Nucleus accumbens (tissue), 56 donors: ENCODE results near the gene CROT.

ENCODE experiments used
- DNase-seq, 56 donors: peaks; one replicate each; lab custom pipeline; 2025; lab: John Stamatoyannopoulos, UW

The CROT gene

DNA sequence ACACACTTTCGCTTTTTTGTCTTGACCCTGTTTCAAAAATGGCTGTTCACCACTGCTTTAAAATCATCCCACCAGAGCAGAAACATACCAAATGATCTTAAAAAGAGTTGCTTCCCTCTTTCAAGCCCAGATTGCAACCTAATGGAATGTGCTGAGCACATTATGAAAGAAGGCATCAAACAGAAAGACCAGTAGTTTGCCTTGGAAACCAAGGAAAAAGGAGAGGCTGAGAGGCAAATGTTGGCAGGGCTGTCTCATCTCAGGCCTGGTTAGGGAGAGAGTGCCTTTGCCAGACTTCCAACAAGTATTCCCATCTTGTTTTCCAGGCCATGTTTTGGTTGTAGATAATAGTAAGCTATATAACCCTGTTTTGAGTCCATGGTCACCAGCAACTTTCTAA lies 65.7 kb downstream of the CROT start:
- DNase-seq = no peak

DNA sequence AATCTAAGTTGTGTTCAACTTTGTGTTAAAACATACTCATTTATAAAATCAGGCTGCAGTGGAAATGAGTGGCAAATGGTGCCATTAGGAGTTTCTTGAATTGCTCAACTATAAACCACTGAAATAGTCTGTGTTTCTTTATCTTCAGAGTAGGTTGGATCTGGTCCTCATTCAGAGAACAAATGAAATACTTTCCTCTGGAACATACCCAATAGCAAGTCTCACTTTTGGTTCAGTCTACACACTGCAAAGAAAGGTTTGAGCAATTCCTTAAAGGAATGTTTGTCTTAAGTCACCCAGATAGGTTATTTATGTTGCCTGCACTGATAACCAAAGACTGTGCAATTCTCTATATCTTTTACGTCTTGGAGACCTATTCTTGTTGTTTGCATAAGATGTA lies 67.6 kb downstream of the CROT start:
- no peak for DNase-seq

DNA sequence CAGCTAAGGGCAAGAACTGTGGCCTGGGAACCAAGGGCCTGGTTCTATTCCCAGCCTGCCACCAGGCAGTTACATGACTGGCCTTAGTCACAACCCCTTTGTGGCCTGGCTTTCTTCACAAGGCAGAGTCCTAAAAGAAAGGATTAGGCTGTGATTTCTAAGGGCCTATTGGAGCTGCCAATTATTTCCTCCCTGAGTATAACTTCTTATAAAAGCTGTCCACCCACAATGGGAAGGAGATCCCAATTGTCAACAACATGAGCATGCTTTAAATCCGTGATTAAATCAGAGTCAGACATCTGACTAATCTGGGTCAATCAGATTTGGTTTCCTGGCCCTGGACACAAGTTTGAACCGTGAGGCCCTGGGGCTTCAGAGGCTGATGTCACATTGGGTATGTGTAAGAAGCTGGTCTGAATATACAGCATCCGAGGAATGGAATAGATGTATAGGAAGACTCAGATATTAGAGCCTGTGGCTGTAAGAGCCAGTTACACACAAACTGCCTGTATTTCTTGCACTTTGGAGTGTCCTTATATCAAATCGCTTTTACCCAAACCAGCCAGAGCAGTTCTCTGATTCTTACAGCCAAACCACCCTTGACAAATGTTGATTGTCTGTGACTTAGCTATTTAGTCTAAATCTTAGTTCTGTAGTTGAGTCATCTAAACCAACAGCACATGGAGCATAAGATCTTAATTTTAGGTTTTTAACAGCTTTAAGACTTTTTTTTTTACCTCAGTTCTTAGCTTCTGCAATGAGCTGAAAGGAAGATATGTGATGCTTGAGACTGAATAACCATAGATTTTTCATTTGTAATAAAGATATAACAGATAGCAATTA lies 68.7 kb downstream of the CROT start:
- DNase-seq = peak in 1 of 56 donors; percentile 5

DNA sequence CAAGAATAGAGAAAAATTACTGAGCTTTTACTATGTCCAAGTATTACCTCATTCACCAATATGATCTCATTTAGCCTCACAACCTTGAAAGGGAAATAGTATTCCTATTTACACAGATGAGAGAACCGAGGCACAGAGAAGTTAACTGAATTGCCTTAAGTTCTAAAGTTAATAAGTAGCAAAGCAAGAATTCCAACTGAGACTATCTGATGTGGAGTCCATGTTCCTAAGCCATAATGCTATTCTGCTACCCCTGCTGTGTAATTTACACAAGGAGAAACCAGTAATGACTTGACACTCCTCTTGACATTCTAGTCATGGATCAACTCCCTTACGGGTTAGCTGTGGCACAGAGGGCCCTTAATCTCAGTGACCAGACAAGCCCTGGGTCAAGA lies 69.3 kb downstream of the CROT start:
- DNase-seq = no peak

- peak in 38 of 56 donors; percentile 0 to 84 (median 17) for DNase-seq
These were observed 71.5 kb downstream of the CROT start for GRCh38 chr7:87416682-87417587.

DNA sequence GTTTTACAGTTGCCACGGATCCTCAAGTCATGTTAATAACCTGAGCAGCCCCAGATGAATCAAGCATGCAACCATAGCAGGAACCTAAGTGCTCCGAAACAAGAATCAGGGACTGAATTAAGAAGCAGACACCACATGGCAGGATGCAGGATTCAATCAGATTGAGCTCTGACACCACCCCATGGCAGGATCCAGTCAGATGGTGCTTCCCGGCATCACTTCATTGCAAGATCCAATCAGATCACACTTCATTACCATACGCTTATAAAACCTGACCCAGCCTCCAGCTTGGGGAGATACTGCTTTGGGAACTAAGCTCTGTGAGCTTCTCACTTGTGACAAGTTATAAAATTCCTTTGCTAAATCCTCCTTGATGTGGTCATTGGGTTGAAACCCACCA lies 74.7 kb downstream of the CROT start:
- DNase-seq = no peak

- DNase-seq = no peak
These were observed 78.6 kb downstream of the CROT start for GRCh38 chr7:87424075-87424474.

GRCh38 chr7:87426160-87426559 lies 80.7 kb downstream of the CROT start:
- no peak for DNase-seq

- peak in 1 of 56 donors; percentile 1 for DNase-seq
These were observed 81.8 kb downstream of the CROT start for GRCh38 chr7:87427288-87427687.

GRCh38 chr7:87432536-87432935 lies 87.1 kb downstream of the CROT start:
- no peak for DNase-seq

DNA sequence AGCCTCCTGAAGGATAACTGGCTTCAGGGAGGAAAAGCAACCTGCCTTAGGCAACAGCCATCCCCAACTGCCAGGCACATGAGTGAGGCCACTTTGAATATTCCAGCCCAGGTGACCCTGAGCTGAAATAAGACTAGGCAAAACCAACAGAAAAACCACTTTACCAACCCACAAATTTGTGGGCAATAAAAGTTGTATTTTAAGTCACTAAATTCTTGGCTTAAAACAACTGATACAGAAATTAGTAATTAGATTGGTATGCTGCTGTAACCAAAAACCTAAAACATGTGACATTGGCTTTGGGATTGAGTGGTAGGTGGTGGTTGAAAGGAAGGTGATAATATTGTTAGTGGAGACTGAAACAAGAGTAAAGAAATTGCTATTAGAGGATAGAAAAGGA lies 90.1 kb downstream of the CROT start:
- DNase-seq = no peak

- DNase-seq = no peak
These were observed 100.4 kb downstream of the CROT start for GRCh38 chr7:87445897-87446296.

DNA sequence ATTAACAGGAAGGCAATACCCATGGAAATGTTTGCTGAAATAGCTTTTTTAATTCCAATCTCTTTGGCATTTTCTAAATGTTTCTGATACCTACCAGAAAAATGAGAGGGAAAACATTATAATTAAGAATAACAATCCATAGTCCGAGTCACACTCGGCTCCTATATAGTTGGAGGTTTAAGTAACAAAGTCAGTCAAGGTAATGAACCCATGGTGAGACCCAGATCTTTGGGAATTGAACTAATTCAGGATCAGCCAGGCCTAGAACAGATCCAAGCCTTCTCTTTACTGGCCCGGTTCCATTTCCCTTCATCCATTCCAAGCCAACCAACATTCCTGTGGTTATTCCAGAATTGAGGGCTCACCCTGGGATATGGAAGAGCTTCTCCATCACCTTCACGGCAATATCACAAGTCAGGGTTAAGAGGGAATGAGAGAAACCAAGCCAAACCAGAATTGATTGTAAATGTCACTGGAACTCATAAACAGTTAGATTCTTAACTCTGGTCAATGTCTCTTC lies 101.7 kb downstream of the CROT start:
- no peak for DNase-seq

GRCh38 chr7:87448388-87448787 lies 102.9 kb downstream of the CROT start:
- no peak for DNase-seq
